Activated gamma-delta T cell treated with anti-CD3 and anti-CD28 coated beads, Interleukin-2, amount 50 U/mL, for 16 hours (primary cell): ENCODE data around the gene LRP1.

Source experiments
- DNase-seq: peaks from one replicate; pipeline ENCODE4 v3.0.0-alpha.2; 2020; ENCODE audit warnings: low read depth

The LRP1 gene

GRCh38 chr12:57157588-57158173 lies 29.4 kb downstream of the LRP1 start:
- no peak for DNase-seq

- no peak for DNase-seq
These were observed 29.9 kb downstream of the LRP1 start for GRCh38 chr12:57158186-57158585.

- no peak for DNase-seq
These were observed 30.4 kb downstream of the LRP1 start for GRCh38 chr12:57158665-57159064.

GRCh38 chr12:57159311-57159710 lies 31.0 kb downstream of the LRP1 start:
- DNase-seq, result no peak

DNA sequence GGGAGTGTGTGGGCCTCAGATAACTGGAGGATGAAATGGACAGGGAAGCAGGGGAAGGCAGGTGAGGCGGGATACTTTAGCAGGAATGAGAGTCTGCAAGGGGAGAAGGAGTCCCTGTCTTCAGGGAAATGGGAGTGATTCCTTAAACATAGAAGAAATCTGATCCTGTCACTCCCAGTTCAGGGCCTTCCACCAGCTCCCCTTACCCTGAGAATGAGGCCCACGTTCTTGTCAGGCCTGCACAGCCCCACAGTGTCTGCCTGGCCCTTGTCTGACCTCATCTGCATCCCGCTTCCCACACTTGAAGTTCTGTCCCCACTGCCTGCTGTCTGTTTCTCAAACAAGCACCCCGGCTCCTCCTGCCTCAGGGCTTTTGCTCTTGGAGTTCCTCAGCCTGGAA lies 31.8 kb downstream of the LRP1 start:
- DNase-seq, result no peak

- no peak for DNase-seq
These were observed 32.5 kb downstream of the LRP1 start for GRCh38 chr12:57160741-57161140.

GRCh38 chr12:57161491-57161890 lies 33.2 kb downstream of the LRP1 start:
- DNase-seq, result no peak

- no peak for DNase-seq
These were observed 34.4 kb downstream of the LRP1 start for GRCh38 chr12:57162553-57163125.

DNA sequence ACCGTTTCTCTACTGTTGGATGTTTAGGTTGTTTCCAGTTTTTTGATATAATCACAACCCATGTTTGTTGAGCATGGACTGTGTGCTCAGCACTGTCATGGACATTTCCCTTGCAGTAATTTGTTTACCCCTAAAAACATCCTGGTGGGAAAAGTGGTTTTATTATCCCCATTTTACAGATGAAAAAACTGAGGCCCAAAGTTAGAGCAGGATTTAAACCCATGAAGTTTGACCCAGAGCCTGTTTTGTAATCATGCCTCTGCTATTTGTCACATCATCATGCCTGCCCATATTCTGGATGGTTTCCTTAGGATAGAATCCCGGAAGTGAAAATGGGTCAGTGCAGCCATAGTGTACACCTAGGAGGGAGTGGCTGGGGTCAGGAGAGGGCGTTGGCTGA lies 36.2 kb downstream of the LRP1 start:
- no peak for DNase-seq

GRCh38 chr12:57164966-57165625 lies 36.8 kb downstream of the LRP1 start:
- DNase-seq, result no peak

DNA sequence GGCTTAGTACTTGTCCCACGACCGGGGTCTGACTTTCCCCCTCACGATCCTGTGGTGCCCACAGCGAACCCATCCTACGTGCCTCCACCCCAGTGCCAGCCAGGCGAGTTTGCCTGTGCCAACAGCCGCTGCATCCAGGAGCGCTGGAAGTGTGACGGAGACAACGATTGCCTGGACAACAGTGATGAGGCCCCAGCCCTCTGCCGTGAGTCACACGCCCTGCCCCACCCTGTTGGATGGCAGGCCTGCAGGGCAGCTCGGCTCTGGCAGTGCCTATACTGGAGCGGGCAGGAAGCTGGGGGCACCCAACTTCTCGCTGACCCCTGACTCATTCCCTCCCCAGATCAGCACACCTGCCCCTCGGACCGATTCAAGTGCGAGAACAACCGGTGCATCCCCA lies 37.5 kb downstream of the LRP1 start:
- DNase-seq, result no peak

GRCh38 chr12:57166971-57167371 lies 38.7 kb downstream of the LRP1 start:
- no peak for DNase-seq

DNA sequence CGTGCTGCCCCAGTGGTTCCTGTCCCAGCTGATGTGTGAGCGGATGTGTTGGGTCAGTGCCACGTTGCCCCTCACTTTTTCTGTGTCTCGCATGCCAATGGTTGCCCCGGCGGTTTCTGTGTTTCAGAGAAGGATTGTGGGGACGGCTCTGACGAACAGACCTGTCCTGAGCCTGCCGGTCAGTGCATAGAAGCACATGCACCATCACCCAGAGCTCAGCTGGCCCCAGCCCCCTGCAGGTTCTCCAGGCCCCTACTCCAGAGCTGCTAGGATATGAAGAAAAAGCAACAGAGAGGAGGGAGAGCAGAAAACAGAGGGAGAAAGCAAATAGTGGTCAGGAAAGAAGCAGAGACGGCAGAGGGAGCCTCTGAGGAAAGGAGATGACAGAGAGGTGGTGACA lies 39.8 kb downstream of the LRP1 start:
- DNase-seq, result no peak

- DNase-seq, result no peak
These were observed 40.9 kb downstream of the LRP1 start for GRCh38 chr12:57169046-57169795.

- no peak for DNase-seq
These were observed 41.7 kb downstream of the LRP1 start for GRCh38 chr12:57169969-57170368.

- no peak for DNase-seq
These were observed 42.1 kb downstream of the LRP1 start for GRCh38 chr12:57170408-57170807.

DNA sequence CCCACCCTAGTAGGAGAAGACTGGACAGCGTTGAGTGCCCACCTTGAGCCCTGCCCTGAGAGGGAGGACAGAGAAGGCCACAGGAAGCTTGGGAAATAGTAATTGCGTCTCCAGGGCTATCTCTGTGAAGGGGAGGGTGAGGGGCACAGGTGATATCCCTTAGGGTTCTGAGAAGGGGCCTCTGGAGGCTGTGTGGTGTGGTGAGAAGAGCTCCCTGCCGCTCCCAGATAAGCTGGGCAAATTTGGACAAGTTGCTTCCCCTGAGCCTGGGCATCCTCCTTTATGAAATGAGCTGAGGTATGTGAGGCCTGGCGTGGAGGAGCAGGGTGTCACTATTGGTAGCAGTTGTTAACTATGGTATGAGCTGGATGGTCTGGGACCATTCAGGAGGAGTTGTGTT lies 42.6 kb downstream of the LRP1 start:
- no peak for DNase-seq

DNA sequence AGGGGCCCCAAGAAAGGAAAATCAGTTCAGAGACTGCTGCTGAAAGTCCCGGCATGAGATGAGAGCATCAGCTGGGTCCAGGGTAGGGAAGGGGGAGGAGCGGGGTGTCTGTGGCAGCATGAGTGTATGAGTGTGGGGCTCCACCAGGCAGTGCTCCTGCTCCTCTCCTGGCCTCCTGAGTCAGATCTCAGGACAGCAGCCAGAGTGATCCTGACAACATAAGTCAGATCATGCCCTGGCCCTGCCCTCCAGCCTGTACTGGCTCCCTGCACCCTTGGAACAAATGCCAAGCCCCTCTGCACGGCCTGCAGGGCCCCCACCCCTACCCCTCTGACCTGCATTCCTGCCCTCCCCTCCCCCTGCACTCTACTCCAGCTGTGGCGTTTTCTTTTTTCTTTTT lies 43.4 kb downstream of the LRP1 start:
- no peak for DNase-seq

DNA sequence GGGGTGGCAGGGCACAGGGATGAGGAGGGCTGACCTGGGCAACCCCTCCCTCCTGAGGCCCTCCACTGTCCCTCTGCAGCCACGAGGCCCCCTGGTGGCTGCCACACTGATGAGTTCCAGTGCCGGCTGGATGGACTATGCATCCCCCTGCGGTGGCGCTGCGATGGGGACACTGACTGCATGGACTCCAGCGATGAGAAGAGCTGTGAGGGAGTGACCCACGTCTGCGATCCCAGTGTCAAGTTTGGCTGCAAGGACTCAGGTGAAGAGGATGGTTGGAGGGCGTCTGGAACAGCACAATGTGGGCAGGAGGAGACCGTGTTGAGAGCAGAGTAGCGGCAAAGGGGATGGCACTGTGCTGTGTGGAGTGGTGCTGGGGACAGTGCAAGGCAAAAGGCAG lies 44.8 kb downstream of the LRP1 start:
- DNase-seq, result no peak

GRCh38 chr12:57173683-57174082 lies 45.4 kb downstream of the LRP1 start:
- DNase-seq, result no peak

GRCh38 chr12:57175428-57176138 lies 47.3 kb downstream of the LRP1 start:
- DNase-seq, result no peak

DNA sequence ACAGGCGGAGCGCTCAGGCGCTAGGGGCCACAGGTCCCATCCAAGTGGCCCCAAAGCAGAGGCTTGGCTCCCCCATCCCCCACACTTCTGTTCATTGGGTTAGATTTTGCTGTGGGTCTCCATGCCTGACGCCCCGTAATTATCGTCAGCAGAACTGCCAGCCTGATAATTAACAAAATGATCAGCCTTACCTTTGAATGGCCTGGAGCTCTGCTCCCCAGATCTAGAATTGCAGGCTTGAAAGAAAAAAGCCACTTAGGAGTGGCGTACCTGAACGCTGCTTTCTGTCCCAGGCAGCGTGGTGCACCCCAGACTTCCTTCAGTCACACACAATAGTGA lies 47.8 kb downstream of the LRP1 start:
- no peak for DNase-seq

- DNase-seq, result no peak
These were observed 48.6 kb downstream of the LRP1 start for GRCh38 chr12:57176846-57177245.
